Fibroblast of upper back skin (primary cell): ENCODE measurements around the gene SLC43A2.
A peak's percentile ranks its signal among the peaks of the same experiment; 100 is the strongest.

Experiments used
- DNase-seq: peaks from one replicate; pipeline ENCODE4 v3.0.0-alpha.2; 2013

The SLC43A2 gene

GRCh38 chr17:1560858-1561355 lies 67.7 kb downstream of the SLC43A2 start:
- no peak for DNase-seq

DNA sequence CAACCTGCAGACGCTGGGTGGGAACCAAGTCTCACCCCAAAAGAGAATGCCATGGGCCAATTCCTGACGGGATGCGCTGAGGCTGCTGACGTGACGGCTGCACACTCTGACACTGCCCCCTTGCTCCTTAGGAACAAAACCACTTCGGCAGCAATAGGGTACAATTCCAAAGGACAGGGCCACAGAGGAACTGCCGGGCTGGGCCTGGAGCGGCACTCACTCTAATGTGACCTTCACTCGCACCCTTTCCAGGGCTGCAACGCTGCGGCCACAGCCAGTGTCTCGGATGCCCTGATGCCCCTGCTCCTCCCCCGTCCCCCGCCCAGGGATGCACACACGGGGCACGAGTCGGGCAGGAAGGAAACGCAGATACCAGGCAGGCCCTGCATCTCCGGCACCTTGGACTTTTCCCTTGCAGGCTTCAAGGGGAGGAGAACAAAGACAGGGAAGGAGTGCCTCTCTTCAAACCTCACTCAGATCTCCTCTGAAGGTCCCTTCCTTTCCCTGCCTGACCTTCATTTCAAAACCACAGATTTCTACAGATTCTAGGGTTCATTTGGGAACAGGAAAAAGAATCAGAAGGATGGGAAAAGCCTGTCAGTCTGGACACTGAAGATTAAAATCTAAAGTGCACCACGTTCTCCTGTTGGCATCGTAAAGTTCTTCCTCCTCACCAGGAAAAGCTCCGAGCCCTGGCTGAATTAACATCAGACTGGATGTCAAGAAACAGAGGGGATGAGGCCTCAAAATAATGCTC lies 68.4 kb downstream of the SLC43A2 start:
- DNase-seq = no peak

DNA sequence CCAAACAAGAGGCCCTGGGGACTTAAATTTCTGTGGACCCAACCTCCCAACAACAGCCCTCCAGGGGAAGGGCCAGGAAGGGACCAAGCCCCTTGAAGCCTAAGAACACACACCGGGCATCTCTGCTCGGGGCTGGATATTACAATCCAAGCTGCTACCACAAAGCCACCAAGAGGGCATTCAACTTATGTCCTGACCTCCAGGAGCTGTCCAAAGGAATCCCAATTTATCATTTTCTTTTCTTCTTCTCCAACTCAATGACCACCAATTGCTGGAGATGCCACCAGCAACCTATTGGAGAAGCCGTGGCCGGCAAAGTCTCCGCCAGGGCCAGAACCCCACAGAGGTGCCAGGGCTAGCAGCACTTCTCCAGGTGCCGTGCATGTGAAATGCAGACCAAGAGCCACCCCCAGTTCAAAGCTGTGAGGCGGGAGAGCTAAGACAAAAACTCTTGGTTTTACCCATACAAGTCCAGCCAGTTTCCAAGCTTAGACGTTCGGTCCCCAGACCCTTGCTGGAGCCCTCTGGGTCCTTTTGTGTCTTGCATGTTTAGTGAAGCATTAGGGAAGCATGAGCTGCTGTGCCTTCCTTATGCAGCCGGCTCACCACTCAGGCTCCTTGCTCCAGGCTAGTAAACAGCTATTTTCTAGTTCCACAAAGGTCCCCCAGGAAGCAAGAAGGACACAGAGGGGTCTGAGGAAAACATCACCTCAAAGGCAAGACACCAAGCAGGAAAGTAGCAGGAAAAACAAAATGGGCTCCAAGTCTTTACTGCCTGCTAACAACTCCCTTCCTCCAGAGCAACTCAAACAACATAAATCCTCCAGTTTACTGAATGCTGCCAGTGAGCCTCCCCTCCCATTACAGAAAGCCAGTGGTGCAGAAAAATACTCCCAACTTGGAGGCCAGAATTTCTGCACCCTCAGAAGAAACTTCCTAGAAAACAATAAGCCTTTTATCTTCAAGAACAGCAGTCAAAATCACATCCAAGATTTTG lies 69.3 kb downstream of the SLC43A2 start:
- no peak for DNase-seq

DNA sequence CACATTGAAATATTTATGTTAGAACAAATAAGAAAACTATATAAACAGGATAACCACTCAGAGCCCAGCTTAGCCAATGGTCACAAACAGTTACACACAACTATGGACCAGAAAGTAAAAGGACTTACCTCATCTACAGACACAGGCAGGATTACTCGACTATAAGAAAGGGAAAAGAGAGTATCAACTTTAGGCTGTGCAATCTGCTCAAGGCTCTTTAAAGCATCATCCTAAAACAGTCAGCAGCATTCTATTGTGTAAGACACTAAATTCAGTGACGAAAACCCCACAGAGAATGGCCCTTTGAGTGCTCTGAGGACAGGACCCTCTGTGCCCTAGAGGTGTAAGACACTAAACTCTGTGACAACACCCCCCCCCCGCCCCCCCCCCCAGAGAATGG lies 70.2 kb downstream of the SLC43A2 start:
- DNase-seq = no peak

GRCh38 chr17:1557355-1558095 lies 71.1 kb downstream of the SLC43A2 start:
- no peak for DNase-seq

DNA sequence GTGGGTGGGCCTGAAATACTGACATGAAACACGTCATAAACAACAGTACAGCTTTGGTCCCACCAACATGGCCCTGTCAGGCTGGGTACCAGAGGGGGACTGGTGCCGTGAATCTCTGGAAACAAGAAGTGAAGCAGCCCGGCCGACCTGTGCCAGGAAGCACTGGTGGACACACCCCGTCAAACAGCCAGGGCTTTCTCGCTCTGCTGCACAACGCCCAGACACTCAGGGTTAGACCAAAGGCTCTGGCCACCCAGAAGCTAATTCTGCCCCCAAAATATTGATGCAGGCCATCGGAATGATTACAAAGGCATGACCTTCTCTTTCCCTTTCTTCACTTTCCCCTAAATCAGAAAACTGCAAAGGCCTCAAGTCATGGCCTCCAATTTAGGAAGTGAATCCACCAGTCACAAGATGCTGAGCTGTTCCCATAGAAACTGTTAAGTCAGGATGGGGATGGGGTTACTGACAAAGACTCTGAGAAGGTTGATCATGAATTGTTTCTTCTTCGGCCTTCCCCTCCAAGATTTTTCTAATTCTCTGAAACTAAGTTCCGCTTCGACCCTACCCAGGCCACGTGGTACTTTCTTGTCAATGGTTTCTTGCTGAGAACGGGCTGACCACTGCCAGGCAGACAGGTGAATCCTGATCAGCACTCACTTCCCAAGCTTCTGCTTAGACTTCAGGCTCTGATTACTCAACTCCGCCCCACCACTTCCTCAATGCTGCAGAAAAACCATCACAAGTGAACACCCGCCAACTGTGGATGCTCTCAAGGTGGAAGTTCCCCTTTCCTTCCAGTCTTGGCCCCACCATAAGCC lies 72.8 kb downstream of the SLC43A2 start:
- DNase-seq = no peak

DNA sequence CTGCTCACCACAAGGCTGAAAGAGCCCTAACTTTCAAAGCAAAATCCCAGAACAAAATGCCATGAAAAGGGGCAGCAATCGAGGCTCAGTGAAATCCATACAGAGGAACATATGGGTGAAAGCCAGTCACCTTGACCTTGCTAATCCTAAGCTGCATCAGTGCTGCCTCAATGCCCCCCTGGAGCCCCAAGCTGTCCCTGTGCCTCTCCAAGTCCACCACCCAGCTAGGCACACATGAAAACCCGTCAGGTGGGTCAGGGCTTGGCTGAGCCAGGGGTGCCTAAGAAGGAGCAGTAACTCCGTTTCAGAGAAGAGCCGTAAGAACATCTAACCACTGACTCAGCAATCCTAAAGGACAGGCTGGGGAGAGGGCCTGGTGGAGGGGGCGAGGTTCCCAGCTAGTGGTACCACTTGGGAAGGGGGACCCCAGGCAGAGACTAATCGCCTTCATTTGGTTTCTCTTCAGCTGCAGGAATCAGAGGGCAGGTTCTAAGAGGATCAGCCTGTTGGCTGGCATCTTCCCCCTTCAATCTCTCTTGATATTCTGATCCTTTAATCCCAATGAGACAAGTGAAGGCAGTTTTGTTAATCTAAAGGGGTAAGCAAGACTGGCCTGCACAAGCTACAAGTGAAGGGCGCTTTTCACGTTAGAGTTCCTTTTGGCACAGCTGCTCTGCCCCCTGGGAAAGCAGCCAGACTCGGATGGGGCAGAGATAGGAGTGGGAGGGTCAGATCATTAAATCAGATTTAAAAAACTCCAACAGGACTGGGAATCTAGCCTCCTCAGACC lies 73.7 kb downstream of the SLC43A2 start:
- no peak for DNase-seq

DNA sequence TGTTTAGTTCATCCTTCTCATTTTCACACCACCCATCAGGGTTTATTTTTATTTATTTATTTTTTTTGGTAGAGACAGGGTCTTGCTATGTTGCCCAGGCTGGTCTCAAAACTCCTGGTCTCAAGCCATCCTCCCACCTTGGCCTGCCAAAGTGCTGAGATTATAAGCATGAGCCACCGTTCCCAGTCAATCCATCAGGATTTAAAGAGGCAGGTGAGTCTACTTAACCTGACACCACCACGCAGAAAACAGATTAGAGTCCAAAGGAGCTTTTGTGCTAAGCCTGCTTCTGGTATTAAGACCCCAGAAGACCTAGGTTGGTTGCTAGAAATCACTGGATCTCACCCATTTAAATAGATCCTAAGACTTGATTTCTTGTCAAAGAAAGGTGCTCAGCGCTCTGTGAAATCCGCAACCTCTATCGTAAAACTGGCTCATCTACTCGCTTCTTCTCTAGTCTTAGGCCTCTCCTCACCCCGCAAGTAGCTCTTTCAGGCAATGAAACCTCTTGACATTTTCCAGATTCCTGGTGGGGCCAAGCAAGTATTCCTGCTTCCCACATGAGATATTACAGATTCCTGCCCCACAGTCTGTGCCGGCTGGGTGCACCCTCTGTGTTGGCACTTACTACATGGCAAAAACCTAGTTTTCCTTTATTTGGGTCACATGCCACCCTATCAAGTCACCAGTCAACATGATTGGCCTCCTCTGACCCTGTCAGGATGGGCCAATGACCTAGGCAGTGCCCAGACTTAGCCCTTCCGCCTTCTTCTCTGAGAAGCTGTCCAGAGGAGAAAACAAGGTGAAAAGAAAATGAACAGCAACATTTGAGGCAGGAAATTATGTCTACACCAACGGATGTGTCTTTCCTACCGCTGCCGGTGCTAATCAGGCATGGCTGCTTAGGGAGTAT lies 75.0 kb downstream of the SLC43A2 start:
- DNase-seq = no peak

GRCh38 chr17:1552932-1553331 lies 75.7 kb downstream of the SLC43A2 start:
- no peak for DNase-seq

DNA sequence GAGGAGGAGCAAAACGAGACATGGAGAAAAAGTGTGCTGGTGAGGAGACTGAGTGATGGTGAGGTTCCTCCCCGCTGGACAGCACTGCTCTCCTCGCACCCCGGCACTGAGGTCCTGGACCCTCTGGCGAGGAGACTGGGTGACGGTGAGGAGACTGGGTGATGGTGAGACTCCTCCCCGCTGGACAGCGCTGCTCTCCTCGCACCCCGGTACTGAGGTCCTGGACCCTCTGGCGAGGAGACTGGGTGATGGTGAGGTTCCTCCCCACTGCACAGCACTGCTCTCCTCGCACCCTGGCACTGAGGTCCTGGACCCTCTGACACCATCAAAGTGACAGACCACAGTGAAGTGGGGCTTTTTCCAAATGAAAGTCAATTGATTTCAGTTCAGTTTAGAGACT lies 76.9 kb downstream of the SLC43A2 start:
- DNase-seq = no peak

- DNase-seq = no peak
Observed at GRCh38 chr17:1548032-1548431, 80.6 kb downstream of the SLC43A2 start.

GRCh38 chr17:1546292-1546922 lies 82.2 kb downstream of the SLC43A2 start:
- peak; percentile 28 for DNase-seq

- DNase-seq = no peak
Observed at GRCh38 chr17:1545618-1546017, 83.0 kb downstream of the SLC43A2 start.

- DNase-seq = no peak
Observed at GRCh38 chr17:1542316-1542715, 86.3 kb downstream of the SLC43A2 start.

DNA sequence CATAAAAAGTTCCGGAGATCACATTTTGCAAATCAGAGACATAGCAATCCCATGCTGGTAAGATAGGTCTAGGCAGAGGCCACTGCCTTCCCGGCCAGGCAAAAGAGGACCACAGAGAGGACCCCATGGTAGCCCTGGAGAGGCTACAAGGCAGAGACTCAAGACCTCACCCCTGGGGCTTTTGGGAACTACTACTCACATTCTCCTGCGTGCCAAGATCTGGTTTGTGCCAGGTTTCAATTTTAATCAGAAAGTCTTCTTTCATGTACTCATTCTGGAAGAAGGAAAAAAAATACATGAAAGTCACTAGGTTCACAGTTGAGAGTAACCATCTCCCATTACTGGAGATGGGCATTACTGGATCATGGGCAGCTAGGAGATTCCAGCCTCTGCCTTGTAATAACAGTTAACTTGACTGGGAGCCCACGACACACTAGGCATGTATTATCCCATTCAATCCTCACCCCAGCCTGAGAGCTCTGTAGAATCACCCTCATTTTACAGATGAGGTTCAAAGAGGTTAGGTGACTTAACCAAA lies 87.2 kb downstream of the SLC43A2 start:
- DNase-seq = no peak

DNA sequence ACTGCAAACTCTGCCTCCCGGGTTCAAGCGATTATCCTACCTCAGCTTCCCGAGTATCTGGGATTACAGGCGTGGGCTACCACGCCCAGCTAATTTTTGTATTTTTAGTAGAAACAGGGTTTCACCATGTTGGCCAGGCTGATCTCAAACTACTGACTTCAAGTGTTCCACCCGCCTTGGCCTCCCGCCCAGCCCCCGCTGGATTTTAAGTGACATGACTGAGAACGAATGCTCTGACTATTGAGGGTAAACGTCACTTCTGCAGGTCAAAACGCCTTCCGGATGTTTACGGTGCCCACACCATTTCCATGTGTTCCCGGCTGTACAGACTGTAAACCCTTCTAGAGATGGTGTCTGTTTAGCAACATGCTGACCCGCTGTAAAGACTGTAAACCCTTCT lies 88.8 kb downstream of the SLC43A2 start:
- no peak for DNase-seq

GRCh38 chr17:1535737-1536136 lies 92.9 kb downstream of the SLC43A2 start:
- DNase-seq = no peak

- no peak for DNase-seq
Observed at GRCh38 chr17:1533661-1534325, 94.8 kb downstream of the SLC43A2 start.
